ENCODE data around the gene MMP26. TPM values are rescaled to one million over a fixed set of nuclear protein-coding genes. Genes with fewer than 3 reads are reported as not detected.

MMP26 gene
- total and polyA plus RNA-seq, 4 donors, result not detected

GRCh38 chr11:4695442-4695841 lies 9.1 kb upstream of the MMP26 start:
- no peak overlapping the region for H3K4me3 ChIP-seq (ENCODE audit: low read depth in 1 of 3, low read length in 3 of 3)
- H3K27ac ChIP-seq (ENCODE audit: low read depth in 1 of 2, low read length in 2 of 2), result no peak overlapping the region
- H3K9ac ChIP-seq (ENCODE audit: low read depth in 1 of 2, low read length in 2 of 2), result no peak overlapping the region
- 38% methylated on average over 1 of the region's 1 CpG for WGBS
- no peak for DNase-seq (ENCODE audit: low spot score)
- TF ChIP-seq SP1 (IDR thresholded peaks at IDR 0.05), result no peak
- TF ChIP-seq JUND (IDR thresholded peaks at IDR 0.05), result no peak
- TF ChIP-seq FOXA2 (IDR thresholded peaks at IDR 0.05), result no peak
- TF ChIP-seq MAX (IDR thresholded peaks at IDR 0.05), result no peak
- TF ChIP-seq HNF4G (IDR thresholded peaks at IDR 0.05), result no peak
- no peak for TF ChIP-seq CTCF (IDR thresholded peaks at IDR 0.05; ENCODE audit: low read depth, low read length, missing input control)
- TF ChIP-seq RAD21 (IDR thresholded peaks at IDR 0.05), result no peak
- no peak for TF ChIP-seq RXRA (IDR thresholded peaks at IDR 0.05)
- no peaks in the 10 kb centered on the region for H3K4me1 ChIP-seq (ENCODE audit: control insufficient read depth in 4 of 4, insufficient read depth in 4 of 4, low read length in 3 of 4)
- peaks cover 0 to 5% (median 0%) of the 10 kb centered on the region in 4 donors for H3K27me3 ChIP-seq (ENCODE audit: control insufficient read depth in 4 of 4, insufficient read depth in 4 of 4, low read length in 3 of 4)
- no peaks in the 10 kb centered on the region for H3K36me3 ChIP-seq (ENCODE audit: control insufficient read depth in 4 of 4, insufficient read depth in 3 of 4, low read depth in 1 of 4, low read length in 3 of 4)
- no peaks in the 10 kb centered on the region for H3K9me3 ChIP-seq (ENCODE audit: control insufficient read depth in 4 of 4, low read length in 3 of 4)

- no peak for DNase-seq (ENCODE audit: low spot score)
- Histone ChIP-seq H3K27ac (ENCODE audit: low read depth in 1 of 2, low read length in 2 of 2) (no peak within 1 kb of the TSS), H3K9ac (ENCODE audit: low read depth in 1 of 2, low read length in 2 of 2) (no peak within 1 kb of the TSS), H3K4me1 (ENCODE audit: control insufficient read depth in 4 of 4, insufficient read depth in 4 of 4, low read length in 3 of 4) (no peaks in the 10 kb centered on the region), H3K36me3 (ENCODE audit: control insufficient read depth in 4 of 4, insufficient read depth in 3 of 4, low read depth in 1 of 4, low read length in 3 of 4) (no peaks in the 10 kb centered on the region), H3K4me3 (ENCODE audit: low read depth in 1 of 3, low read length in 3 of 3) (no peak within 1 kb of the TSS), H3K9me3 (ENCODE audit: control insufficient read depth in 4 of 4, low read length in 3 of 4) (no peaks in the 10 kb centered on the region), H3K27me3 (ENCODE audit: control insufficient read depth in 4 of 4, insufficient read depth in 4 of 4, low read length in 3 of 4) (no peaks in the 10 kb centered on the region)
- WGBS, result 67% methylated on average over 3 of the region's 3 CpGs
- TF ChIP-seq EGR1 (IDR thresholded peaks at IDR 0.05; ENCODE audit: low read depth in 2 of 2) (no peak), FOXA2 (IDR thresholded peaks at IDR 0.05) (no peak), HNF4G (IDR thresholded peaks at IDR 0.05) (no peak), NR2F2 (IDR thresholded peaks at IDR 0.05) (no peak), SP1 (IDR thresholded peaks at IDR 0.05) (no peak), RXRA (IDR thresholded peaks at IDR 0.05) (no peak), ATF3 (IDR thresholded peaks at IDR 0.05) (no peak), CTCF (IDR thresholded peaks at IDR 0.05; ENCODE audit: low read depth, low read length, missing input control) (no peak)
These were observed 7.0 kb upstream of the MMP26 start, which contains the start of gene OR51E2 for GRCh38 chr11:4697585-4697984. OR51E2 (minus strand) TSS chr11:4697853; CDS start chr11:4682711, 15,142 bp downstream.

GRCh38 chr11:4699697-4700435 lies 4.7 kb upstream of the MMP26 start:
- Histone ChIP-seq H3K27me3 (ENCODE audit: control insufficient read depth in 4 of 4, insufficient read depth in 4 of 4, low read length in 3 of 4) (peaks cover 0 to 3% (median 0%) of the 10 kb centered on the region in 4 donors), H3K36me3 (ENCODE audit: control insufficient read depth in 4 of 4, insufficient read depth in 3 of 4, low read depth in 1 of 4, low read length in 3 of 4) (no peaks in the 10 kb centered on the region), H3K27ac (ENCODE audit: low read depth in 1 of 2, low read length in 2 of 2) (no peak overlapping the region), H3K4me1 (ENCODE audit: control insufficient read depth in 4 of 4, insufficient read depth in 4 of 4, low read length in 3 of 4) (no peaks in the 10 kb centered on the region), H3K4me3 (ENCODE audit: low read depth in 1 of 3, low read length in 3 of 3) (no peak overlapping the region), H3K9ac (ENCODE audit: low read depth in 1 of 2, low read length in 2 of 2) (no peak overlapping the region), H3K9me3 (ENCODE audit: control insufficient read depth in 4 of 4, low read length in 3 of 4) (no peaks in the 10 kb centered on the region)
- no peak for TF ChIP-seq EGR1 (IDR thresholded peaks at IDR 0.05; ENCODE audit: low read depth in 2 of 2)
- no peak for TF ChIP-seq ZBTB33 (IDR thresholded peaks at IDR 0.05)
- no peak for DNase-seq (ENCODE audit: low spot score)
- WGBS, result 80% methylated on average over 3 of the region's 3 CpGs
